Lower lobe of right lung (tissue), 2 donors: ENCODE measurements around the gene CCNA2. TPM values are rescaled to one million over a fixed set of nuclear protein-coding genes. Genes with fewer than 3 reads are reported as not detected.

Experiments
- ATAC-seq, 2 donors: fragments of 200-7000 bp; cut with Tn5 transposase; one replicate each; pipeline ENCODE4 v1.9.1; 2020 to 2022; ENCODE audit warnings: mild to moderate bottlenecking in 2 of 2, moderate library complexity in 2 of 2
- DNase-seq: peaks from one replicate; pipeline ENCODE4 v3.0.0-alpha.2; 2020
- H3K27ac ChIP-seq: fragments of 200-600 bp; one replicate; pipeline ENCODE4 v1.8.0; 2022
- H3K27me3 ChIP-seq: fragments of 200-600 bp; one replicate; pipeline ENCODE4 v1.8.0; 2022; ENCODE audit warnings: low read depth
- H3K36me3 ChIP-seq: fragments of 200-600 bp; one replicate; pipeline ENCODE4 v1.8.0; 2022; ENCODE audit warnings: mild to moderate bottlenecking
- H3K4me1 ChIP-seq: fragments of 200-600 bp; one replicate; pipeline ENCODE4 v1.8.0; 2022
- H3K4me3 ChIP-seq: fragments of 200-600 bp; one replicate; pipeline ENCODE4 v1.8.0; 2022; ENCODE audit warnings: mild to moderate bottlenecking
- H3K9me3 ChIP-seq: fragments of 200-600 bp; one replicate; pipeline ENCODE4 v1.8.0; 2022
- CTCF ChIP-seq: fragments of 200-600 bp; IDR thresholded peaks from one replicate; pipeline ENCODE4 v1.8.0; 2022; ENCODE audit warnings: antibody characterized with exemption, mild to moderate bottlenecking
- intact Hi-C: fragments of 100-400 bp; cut with DNase I; formaldehyde crosslinking; loops from one replicate; pipeline ENCODE4 v1.11.0; 2022
- total RNA-seq: library from RNA; stranded (reverse); fragmentation: NEBNext Ultra II Directional; extraction: Animal tissue kit (Norgen Biotek cat#: 25700); gene quantifications from one replicate; pipeline ENCODE4 v1.2.1, GENCODE V29; 2021
- donor health status: DM: no; HTN: yes; CAD: no; lungs with severe emphysema.

The CCNA2 gene
- total RNA-seq, 1 donor from 2014 or later: 2.2 TPM

GRCh38 chr4:121789960-121790829 is 33.5 kb downstream of the CCNA2 start:
- DNase-seq (no peak), ATAC-seq (no peak)
- no peak overlapping the region for H3K27ac ChIP-seq
- intact Hi-C loops: no loop called here
- H3K4me3 ChIP-seq: no peak overlapping the region
- H3K4me1 ChIP-seq: peaks cover 6% of the 10 kb centered on the region
- no peaks in the 10 kb centered on the region for H3K9me3 ChIP-seq
- TF ChIP-seq CTCF: no peak
- no peaks in the 10 kb centered on the region for H3K27me3 ChIP-seq
- H3K36me3 ChIP-seq: no peaks in the 10 kb centered on the region

- intact Hi-C loops: no loop called here
- H3K4me3 ChIP-seq: no peak overlapping the region
- no peaks in the 10 kb centered on the region for H3K9me3 ChIP-seq
- ATAC-seq (no peak), DNase-seq (no peak)
- no peak overlapping the region for H3K27ac ChIP-seq
- TF ChIP-seq CTCF: no peak
- H3K4me1 ChIP-seq: peaks cover 1% of the 10 kb centered on the region
- H3K27me3 ChIP-seq: no peaks in the 10 kb centered on the region
- no peaks in the 10 kb centered on the region for H3K36me3 ChIP-seq
Observed at GRCh38 chr4:121789455-121789854, 34.2 kb downstream of the CCNA2 start.

- ATAC-seq: no peak
- H3K27me3 ChIP-seq: no peaks in the 10 kb centered on the region
- no peak overlapping the region for H3K27ac ChIP-seq
- intact Hi-C loops: no loop called here
- no peak overlapping the region for H3K4me3 ChIP-seq
- no peaks in the 10 kb centered on the region for H3K36me3 ChIP-seq
- no peak for TF ChIP-seq CTCF
- H3K4me1 ChIP-seq: no peaks in the 10 kb centered on the region
- no peak for DNase-seq
- no peaks in the 10 kb centered on the region for H3K9me3 ChIP-seq
Observed at GRCh38 chr4:121788896-121789295, 34.8 kb downstream of the CCNA2 start.

GRCh38 chr4:121786221-121786620 is 37.5 kb downstream of the CCNA2 start:
- no peak for TF ChIP-seq CTCF
- intact Hi-C loops: no loop called here
- Histone ChIP-seq H3K27ac (no peak overlapping the region), H3K36me3 (no peaks in the 10 kb centered on the region), H3K4me3 (no peak overlapping the region), H3K9me3 (no peaks in the 10 kb centered on the region), H3K4me1 (no peaks in the 10 kb centered on the region), H3K27me3 (no peaks in the 10 kb centered on the region)
- no peak for DNase-seq
- ATAC-seq: no peak

- Histone ChIP-seq H3K9me3 (no peaks in the 10 kb centered on the region), H3K27ac (no peak overlapping the region), H3K27me3 (no peaks in the 10 kb centered on the region), H3K4me3 (no peak overlapping the region), H3K36me3 (no peaks in the 10 kb centered on the region), H3K4me1 (no peaks in the 10 kb centered on the region)
- DNase-seq: no peak
- no peak for ATAC-seq
- intact Hi-C loops: no loop called here
- no peak for TF ChIP-seq CTCF
Observed at GRCh38 chr4:121785479-121785878, 38.2 kb downstream of the CCNA2 start.
